Measurements from ENCODE around the gene GRIP1. TPM values are rescaled to one million over a fixed set of nuclear protein-coding genes. Genes with fewer than 3 reads are reported as not detected.

The GRIP1 gene
- total RNA-seq, 1 donor, result under 0.01 TPM

DNA sequence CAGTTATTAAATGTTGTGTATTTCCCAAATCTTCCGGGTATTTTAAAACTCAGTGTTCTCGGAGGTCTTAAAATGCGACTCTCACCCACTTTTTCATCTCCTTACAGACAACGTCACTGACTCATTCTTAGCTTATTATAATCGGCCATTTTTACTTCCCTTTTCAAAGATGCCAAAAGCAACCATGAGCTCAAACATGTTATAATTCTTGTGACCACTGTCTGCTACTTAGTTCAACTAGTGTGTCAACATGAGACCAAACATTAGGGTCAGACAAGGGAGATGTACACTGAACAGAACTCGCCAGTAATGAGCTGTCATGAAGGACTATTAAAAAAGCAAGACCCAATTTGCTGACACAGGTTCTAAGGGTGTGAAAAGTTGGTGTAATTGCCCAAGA is 4.2 kb upstream of the GRIP1 start:
- Histone ChIP-seq H4K20me1 (ENCODE audit: insufficient read depth, low read length) (no peaks in the 10 kb centered on the region), H3K36me3 (ENCODE audit: insufficient read depth, low read length) (no peaks in the 10 kb centered on the region), H2AFZ (ENCODE audit: low read length) (no peak overlapping the region), H3K9me3 (ENCODE audit: low read depth, low read length) (no peaks in the 10 kb centered on the region), H3K27me3 (ENCODE audit: insufficient read depth, low read length) (peaks cover 15% of the 10 kb centered on the region), H3K4me1 (ENCODE audit: insufficient read depth, low read length) (no peaks in the 10 kb centered on the region), H3K79me2 (ENCODE audit: insufficient read depth, low read length) (no peaks in the 10 kb centered on the region), H3K4me3 (ENCODE audit: insufficient read depth, low read length) (no peak overlapping the region), H3K4me2 (ENCODE audit: insufficient read depth, low read length) (no peak overlapping the region), H3K27ac (ENCODE audit: low read depth, low read length) (no peak overlapping the region)
- peak; percentile 67 for DNase-seq (ENCODE audit: insufficient read length, low spot score, missing footprints)
- TF ChIP-seq, protein P1, sequence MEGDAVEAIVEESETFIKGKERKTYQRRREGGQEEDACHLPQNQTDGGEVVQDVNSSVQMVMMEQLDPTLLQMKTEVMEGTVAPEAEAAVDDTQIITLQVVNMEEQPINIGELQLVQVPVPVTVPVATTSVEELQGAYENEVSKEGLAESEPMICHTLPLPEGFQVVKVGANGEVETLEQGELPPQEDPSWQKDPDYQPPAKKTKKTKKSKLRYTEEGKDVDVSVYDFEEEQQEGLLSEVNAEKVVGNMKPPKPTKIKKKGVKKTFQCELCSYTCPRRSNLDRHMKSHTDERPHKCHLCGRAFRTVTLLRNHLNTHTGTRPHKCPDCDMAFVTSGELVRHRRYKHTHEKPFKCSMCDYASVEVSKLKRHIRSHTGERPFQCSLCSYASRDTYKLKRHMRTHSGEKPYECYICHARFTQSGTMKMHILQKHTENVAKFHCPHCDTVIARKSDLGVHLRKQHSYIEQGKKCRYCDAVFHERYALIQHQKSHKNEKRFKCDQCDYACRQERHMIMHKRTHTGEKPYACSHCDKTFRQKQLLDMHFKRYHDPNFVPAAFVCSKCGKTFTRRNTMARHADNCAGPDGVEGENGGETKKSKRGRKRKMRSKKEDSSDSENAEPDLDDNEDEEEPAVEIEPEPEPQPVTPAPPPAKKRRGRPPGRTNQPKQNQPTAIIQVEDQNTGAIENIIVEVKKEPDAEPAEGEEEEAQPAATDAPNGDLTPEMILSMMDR (IDR thresholded peaks at IDR 0.05; ENCODE audit: extremely low read depth, low read depth, low read length), result no peak

DNA sequence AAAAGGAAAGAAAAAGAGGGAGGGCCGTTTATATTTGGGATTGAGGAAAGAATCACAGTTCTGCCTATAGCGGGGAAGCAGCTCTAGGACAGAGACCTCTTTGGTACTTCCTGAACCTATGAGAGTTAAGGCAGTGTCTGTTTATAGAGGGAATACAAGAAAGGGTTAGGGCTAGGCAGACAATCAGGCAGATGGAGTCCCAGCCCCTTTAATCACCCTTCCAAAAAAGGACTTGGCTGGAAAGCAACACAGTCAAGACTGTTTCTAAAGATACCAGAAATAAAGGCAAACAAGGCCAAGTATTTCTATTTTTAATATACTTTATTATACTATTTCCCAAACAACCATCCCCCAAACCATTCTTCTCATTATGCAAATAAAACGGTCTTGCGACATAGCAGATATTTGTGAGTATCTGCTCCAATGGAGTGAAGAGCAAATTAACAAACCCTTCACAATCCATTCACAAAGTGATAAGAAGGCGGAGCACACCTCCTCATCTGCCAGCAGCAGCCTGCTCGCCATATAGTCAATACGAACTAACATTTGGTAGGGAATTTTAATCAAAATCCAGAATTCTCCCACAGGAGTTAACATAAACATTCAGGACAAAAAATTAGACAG is 697 bp upstream of the GRIP1 start:
- no peaks in the 10 kb centered on the region for H3K4me1 ChIP-seq (ENCODE audit: insufficient read depth, low read length)
- H3K79me2 ChIP-seq (ENCODE audit: insufficient read depth, low read length), result no peaks in the 10 kb centered on the region
- no peak overlapping the region for H3K4me3 ChIP-seq (ENCODE audit: insufficient read depth, low read length)
- peaks cover 11% of the 10 kb centered on the region for H3K27me3 ChIP-seq (ENCODE audit: insufficient read depth, low read length)
- DNase-seq (ENCODE audit: insufficient read length, low spot score, missing footprints), result no peak
- H3K36me3 ChIP-seq (ENCODE audit: insufficient read depth, low read length), result no peaks in the 10 kb centered on the region
- H4K20me1 ChIP-seq (ENCODE audit: insufficient read depth, low read length), result no peaks in the 10 kb centered on the region
- no peak overlapping the region for H3K27ac ChIP-seq (ENCODE audit: low read depth, low read length)
- H3K9me3 ChIP-seq (ENCODE audit: low read depth, low read length), result no peaks in the 10 kb centered on the region
- no peak overlapping the region for H2AFZ ChIP-seq (ENCODE audit: low read length)
- TF ChIP-seq, protein P1 (IDR thresholded peaks at IDR 0.05; ENCODE audit: extremely low read depth, low read depth, low read length), result no peak
- H3K4me2 ChIP-seq (ENCODE audit: insufficient read depth, low read length), result no peak overlapping the region

DNA sequence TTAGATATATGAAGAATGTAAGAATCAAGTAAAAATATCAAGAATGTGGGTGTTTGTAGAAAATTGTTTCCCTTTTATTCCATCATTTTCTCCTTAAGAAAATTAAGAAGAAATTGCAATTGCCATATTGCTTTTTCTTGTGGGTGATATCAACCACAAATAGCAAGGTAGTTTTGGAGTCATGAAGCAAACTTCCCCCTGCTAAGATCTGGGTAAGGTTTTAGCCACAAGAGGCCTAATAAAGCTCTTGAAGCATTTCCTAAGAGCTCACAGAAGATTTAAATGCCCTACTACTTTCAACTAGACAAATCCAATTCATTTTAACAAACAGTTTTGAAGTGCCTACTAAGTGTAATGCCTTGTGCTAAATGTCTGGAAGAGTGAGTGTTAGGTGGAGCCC is 2.6 kb downstream of the GRIP1 start:
- no peak overlapping the region for H2AFZ ChIP-seq (ENCODE audit: low read length)
- TF ChIP-seq, protein P1 (IDR thresholded peaks at IDR 0.05; ENCODE audit: extremely low read depth, low read depth, low read length), result no peak
- H3K4me3 ChIP-seq (ENCODE audit: insufficient read depth, low read length), result no peak overlapping the region
- H3K27me3 ChIP-seq (ENCODE audit: insufficient read depth, low read length), result peaks cover 11% of the 10 kb centered on the region
- H3K4me2 ChIP-seq (ENCODE audit: insufficient read depth, low read length), result no peak overlapping the region
- no peaks in the 10 kb centered on the region for H3K4me1 ChIP-seq (ENCODE audit: insufficient read depth, low read length)
- H4K20me1 ChIP-seq (ENCODE audit: insufficient read depth, low read length), result no peaks in the 10 kb centered on the region
- H3K36me3 ChIP-seq (ENCODE audit: insufficient read depth, low read length), result no peaks in the 10 kb centered on the region
- H3K27ac ChIP-seq (ENCODE audit: low read depth, low read length), result no peak overlapping the region
- DNase-seq (ENCODE audit: insufficient read length, low spot score, missing footprints), result no peak
- no peaks in the 10 kb centered on the region for H3K9me3 ChIP-seq (ENCODE audit: low read depth, low read length)
- no peaks in the 10 kb centered on the region for H3K79me2 ChIP-seq (ENCODE audit: insufficient read depth, low read length)

DNA sequence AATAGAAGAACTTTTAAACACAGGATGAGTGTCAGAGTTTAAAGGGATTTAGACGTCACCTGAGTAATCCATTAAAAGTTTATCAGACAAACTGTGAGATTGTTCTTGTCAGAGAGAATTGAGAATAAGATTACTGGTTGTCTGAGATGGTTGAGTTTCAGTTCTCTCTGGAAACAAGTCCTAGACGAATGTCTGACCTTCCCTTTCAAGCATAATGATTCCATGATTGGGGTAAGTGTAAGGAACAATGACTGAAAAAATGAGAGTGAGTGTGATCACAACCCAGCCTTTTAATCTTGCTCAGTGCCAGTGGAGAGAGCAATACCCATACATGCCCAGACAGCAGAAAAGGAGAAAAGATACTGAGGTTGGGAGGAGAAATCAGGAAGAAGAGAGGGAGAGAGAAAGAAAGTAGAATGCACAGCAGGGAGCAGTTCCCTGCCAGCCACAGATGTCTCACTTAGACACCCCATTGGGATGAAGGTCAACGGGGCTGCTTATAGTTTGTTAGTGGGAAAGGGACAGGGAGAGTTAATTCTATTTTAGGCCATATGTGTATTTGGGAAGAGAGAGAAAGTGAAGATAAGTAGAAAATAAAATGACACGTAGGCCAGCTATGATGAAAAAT is 4.3 kb downstream of the GRIP1 start:
- Histone ChIP-seq H3K27ac (ENCODE audit: low read depth, low read length) (no peak overlapping the region), H3K4me2 (ENCODE audit: insufficient read depth, low read length) (no peak overlapping the region), H3K4me1 (ENCODE audit: insufficient read depth, low read length) (no peaks in the 10 kb centered on the region), H3K4me3 (ENCODE audit: insufficient read depth, low read length) (no peak overlapping the region), H3K27me3 (ENCODE audit: insufficient read depth, low read length) (peaks cover 5% of the 10 kb centered on the region), H3K79me2 (ENCODE audit: insufficient read depth, low read length) (no peaks in the 10 kb centered on the region), H3K36me3 (ENCODE audit: insufficient read depth, low read length) (no peaks in the 10 kb centered on the region), H4K20me1 (ENCODE audit: insufficient read depth, low read length) (no peaks in the 10 kb centered on the region), H3K9me3 (ENCODE audit: low read depth, low read length) (no peaks in the 10 kb centered on the region), H2AFZ (ENCODE audit: low read length) (no peak overlapping the region)
- DNase-seq (ENCODE audit: insufficient read length, low spot score, missing footprints), result no peak
- TF ChIP-seq, protein P1 (IDR thresholded peaks at IDR 0.05; ENCODE audit: extremely low read depth, low read depth, low read length), result no peak
